Stimulated activated CD8-positive, alpha-beta memory T cell treated with anti-CD3 and anti-CD28 coated beads, Interleukin-15, amount 100 ng/mL, for 24 hours (primary cell): ENCODE data around the gene ICAM3.

Experiments
- DNase-seq: peaks from one replicate; pipeline ENCODE4 v3.0.0-alpha.2; 2020; ENCODE audit warnings: low read depth

ICAM3 gene

DNA sequence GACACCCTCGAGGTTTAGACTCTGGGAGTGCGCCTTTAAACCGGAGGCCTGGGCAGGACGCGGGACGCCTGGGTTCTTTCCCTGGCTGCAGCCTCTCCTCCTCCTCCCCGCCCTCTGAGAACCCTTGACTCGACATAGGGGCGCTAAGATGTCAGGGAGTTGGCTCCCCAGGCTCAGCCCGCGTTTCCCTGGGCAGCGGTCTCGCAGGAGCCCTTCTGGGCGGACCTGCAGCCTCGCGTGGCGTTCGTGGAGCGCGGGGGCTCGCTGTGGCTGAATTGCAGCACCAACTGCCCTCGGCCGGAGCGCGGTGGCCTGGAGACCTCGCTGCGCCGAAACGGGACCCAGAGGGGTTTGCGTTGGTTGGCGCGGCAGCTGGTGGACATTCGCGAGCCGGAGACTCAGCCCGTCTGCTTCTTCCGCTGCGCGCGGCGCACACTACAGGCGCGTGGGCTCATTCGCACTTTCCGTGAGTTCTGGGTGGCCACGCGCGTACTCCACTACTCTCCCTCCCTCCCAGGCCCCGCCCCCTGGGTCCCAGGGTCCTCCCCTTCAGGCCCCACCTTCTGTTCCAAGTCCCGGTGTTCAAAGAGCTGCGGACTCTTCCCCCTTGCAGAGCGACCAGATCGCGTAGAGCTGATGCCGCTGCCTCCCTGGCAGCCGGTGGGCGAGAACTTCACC, 48.4 kb downstream of the ICAM3 start:
- DNase-seq: no peak

DNA sequence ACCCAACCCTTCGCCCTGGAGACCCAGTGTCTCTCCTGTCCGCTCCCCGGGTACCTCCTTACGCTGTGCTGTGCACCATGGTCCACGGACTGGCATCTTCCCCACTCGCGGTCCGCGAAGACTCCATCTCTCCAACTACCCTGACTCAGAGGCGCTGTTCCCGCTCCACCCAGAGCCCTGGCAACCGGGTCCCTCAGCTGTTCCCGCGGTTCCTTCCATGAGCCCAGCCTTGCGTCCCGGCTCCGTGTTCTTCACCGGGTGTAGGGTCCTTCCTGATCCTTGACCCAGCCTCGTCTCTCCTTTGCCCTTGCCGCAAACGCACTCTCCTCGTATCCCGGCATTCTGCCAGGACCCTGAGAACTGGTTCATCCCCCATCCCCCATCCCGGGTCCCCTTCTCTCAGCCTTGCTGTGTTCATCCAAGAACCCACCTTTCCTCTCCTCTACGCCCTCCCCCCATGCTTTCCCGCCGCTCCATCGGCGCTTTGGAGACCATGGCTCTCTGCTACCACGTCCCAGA, 49.0 kb downstream of the ICAM3 start:
- DNase-seq: no peak

DNA sequence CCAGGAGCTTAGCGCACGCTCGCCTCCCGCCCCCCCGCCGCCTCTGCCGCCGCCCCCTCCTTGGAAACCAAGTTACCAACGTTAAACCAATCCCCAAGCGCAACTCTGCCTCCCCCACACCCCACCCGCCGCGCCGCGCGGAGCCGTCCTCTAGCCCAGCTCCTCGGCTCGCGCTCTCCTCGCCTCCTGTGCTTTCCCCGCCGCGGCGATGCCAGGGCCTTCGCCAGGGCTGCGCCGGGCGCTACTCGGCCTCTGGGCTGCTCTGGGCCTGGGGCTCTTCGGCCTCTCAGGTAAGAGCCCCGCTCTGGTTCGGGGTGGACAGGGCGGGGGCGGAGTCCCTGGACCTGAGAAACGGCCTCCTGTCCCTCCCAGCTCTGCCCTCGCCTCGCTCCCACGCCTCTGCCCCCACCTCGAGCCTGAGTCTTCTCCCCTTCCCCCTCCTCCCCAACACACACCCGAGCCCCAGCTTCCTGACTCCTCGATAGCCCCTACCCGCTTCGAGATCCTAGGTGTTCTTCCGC, 49.5 kb downstream of the ICAM3 start, which contains the start of gene ICAM5:
ICAM5 (plus strand) TSS at position 117 of the 521 bp plus-strand sequence; CDS start at position 209, 92 bp downstream.
- DNase-seq: no peak

DNA sequence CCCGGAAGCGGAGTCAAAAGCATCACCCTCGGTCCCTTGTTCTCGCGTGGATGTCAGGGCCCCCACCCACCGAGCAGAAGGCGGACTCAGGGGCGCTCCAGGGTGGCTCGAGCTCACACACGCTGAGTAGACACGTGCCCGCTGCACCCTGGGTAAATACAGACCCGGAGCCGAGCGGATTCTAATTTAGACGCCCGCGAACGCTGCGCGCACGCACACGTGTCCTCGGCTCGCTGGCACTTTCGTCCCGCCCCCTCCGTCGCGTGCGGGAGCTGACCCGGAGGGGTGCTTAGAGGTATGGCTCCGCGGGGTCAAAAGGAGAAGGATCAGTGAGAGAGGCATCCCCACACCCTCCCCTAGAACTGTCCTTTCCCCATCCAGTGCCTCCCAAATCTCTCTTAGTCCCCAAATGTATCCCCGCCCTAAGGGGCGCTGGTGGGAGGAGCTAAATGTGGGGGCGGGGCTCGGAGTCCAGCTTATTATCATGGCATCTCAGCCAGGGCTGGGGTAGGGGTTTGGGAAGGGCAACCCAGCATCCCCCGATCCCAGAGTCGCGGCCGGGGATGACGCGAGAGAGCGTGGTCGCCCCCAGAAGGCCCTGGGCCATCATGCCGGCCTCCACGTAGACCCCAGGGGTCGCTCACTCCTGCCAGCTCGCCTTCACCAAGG, 50.1 kb downstream of the ICAM3 start:
- no peak for DNase-seq

DNA sequence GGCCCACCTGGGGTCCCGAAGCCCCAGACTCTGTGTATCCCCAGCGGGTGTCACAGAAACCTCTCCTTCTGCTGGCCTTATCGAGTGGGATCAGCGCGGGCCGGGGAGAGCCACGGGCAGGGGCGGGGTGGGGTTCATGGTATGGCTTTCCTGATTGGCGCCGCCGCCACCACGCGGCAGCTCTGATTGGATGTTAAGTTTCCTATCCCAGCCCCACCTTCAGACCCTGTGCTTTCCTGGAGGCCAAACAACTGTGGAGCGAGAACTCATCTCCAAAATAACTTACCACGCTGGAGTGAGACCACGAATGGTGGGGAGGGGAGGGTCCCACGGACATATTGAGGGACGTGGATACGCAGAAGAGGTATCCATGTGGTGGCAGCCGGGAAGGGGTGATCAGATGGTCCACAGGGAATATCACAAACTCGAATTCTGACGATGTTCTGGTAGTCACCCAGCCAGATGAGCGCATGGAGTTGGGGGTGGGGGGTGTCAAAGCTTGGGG, 50.7 kb downstream of the ICAM3 start:
- no peak for DNase-seq

DNA sequence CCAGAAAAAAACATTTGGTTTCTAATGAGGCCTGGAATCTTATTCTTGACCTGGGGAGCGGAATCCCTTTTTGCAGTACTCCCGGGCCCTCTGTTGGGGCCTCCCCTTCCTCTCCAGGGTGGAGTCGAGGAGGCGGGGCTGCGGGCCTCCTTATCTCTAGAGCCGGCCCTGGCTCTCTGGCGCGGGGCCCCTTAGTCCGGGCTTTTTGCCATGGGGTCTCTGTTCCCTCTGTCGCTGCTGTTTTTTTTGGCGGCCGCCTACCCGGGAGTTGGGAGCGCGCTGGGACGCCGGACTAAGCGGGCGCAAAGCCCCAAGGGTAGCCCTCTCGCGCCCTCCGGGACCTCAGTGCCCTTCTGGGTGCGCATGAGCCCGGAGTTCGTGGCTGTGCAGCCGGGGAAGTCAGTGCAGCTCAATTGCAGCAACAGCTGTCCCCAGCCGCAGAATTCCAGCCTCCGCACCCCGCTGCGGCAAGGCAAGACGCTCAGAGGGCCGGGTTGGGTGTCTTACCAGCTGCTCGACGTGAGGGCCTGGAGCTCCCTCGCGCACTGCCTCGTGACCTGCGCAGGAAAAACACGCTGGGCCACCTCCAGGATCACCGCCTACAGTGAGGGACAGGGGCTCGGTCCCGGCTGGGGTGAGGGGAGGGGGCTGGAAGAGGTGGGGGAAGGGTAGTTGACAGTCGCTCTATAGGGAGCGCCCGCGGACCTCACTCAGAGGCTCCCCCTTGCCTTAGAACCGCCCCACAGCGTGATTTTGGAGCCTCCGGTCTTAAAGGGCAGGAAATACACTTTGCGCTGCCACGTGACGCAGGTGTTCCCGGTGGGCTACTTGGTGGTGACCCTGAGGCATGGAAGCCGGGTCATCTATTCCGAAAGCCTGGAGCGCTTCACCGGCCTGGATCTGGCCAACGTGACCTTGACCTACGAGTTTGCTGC, 52.4 kb downstream of the ICAM3 start, which contains the start of gene ICAM4:
ICAM4 (plus strand) TSS at position 153 of the 935 bp plus-strand sequence; CDS start at position 211, 58 bp downstream.
- DNase-seq: no peak

DNA sequence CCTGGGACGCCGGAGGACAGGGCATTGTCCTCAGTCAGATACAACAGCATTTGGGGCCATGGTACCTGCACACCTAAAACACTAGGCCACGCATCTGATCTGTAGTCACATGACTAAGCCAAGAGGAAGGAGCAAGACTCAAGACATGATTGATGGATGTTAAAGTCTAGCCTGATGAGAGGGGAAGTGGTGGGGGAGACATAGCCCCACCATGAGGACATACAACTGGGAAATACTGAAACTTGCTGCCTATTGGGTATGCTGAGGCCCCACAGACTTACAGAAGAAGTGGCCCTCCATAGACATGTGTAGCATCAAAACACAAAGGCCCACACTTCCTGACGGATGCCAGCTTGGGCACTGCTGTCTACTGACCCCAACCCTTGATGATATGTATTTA, 54.0 kb downstream of the ICAM3 start:
- no peak for DNase-seq

DNA sequence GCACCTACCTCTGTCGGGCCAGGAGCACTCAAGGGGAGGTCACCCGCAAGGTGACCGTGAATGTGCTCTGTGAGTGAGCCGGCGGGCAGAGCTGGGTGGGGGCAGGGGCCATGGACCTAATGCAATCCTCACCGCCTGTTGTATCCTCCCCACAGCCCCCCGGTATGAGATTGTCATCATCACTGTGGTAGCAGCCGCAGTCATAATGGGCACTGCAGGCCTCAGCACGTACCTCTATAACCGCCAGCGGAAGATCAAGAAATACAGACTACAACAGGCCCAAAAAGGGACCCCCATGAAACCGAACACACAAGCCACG, 54.5 kb downstream of the ICAM3 start:
- no peak for DNase-seq

DNA sequence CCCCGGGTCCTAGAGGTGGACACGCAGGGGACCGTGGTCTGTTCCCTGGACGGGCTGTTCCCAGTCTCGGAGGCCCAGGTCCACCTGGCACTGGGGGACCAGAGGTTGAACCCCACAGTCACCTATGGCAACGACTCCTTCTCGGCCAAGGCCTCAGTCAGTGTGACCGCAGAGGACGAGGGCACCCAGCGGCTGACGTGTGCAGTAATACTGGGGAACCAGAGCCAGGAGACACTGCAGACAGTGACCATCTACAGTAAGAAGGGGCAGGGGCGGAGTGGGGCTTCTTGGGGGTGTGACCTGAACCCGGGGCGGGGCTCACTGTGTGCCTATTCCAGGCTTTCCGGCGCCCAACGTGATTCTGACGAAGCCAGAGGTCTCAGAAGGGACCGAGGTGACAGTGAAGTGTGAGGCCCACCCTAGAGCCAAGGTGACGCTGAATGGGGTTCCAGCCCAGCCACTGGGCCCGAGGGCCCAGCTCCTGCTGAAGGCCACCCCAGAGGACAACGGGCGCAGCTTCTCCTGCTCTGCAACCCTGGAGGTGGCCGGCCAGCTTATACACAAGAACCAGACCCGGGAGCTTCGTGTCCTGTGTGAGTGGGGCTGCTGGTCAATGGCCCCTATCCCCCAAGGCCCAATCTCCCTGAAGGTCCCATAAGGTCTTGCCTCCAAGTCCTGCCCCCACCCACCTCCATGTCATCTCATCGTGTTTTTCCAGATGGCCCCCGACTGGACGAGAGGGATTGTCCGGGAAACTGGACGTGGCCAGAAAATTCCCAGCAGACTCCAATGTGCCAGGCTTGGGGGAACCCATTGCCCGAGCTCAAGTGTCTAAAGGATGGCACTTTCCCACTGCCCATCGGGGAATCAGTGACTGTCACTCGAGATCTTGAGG, 55.1 kb downstream of the ICAM3 start:
- no peak for DNase-seq
